ENCODE data around the gene KRT37.
"Not testable (repeated sequence)": the region's sequence is repeated elsewhere in the genome, so short reads cannot be mapped to it uniquely, and the experiment has no call there.

KRT37 gene

GRCh38 chr17:41392278-41392677 lies 32.1 kb downstream of the KRT37 start:
- no peak overlapping the region for H3K4me3 ChIP-seq (ENCODE audit: low read depth, low read length)
- TF ChIP-seq CTCF (IDR thresholded peaks at IDR 0.05; ENCODE audit: low read depth, low read length), result no peak

- TF ChIP-seq CTCF (IDR thresholded peaks at IDR 0.05; ENCODE audit: low read depth, low read length), result no peak
- H3K4me3 ChIP-seq (ENCODE audit: low read depth, low read length), result no peak overlapping the region
Measured at GRCh38 chr17:41391535-41391934, 32.9 kb downstream of the KRT37 start.

GRCh38 chr17:41390411-41390938 lies 33.9 kb downstream of the KRT37 start:
- no peak for TF ChIP-seq CTCF (IDR thresholded peaks at IDR 0.05; ENCODE audit: low read depth, low read length)
- no peak overlapping the region for H3K4me3 ChIP-seq (ENCODE audit: low read depth, low read length)

- no peak for TF ChIP-seq CTCF (IDR thresholded peaks at IDR 0.05; ENCODE audit: low read depth, low read length)
- no peak overlapping the region for H3K4me3 ChIP-seq (ENCODE audit: low read depth, low read length)
Measured at GRCh38 chr17:41387670-41388069, 36.7 kb downstream of the KRT37 start.

- no peak for TF ChIP-seq CTCF (IDR thresholded peaks at IDR 0.05; ENCODE audit: low read depth, low read length)
Measured at GRCh38 chr17:41386227-41386626, 38.2 kb downstream of the KRT37 start.

GRCh38 chr17:41383690-41384089 lies 40.7 kb downstream of the KRT37 start:
- no peak for TF ChIP-seq CTCF (IDR thresholded peaks at IDR 0.05; ENCODE audit: low read depth, low read length)
- no peak overlapping the region for H3K4me3 ChIP-seq (ENCODE audit: low read depth, low read length)

More at GRCh38 chr17:41386227-41386626, 38.2 kb downstream of the KRT37 start:
- H3K4me3 ChIP-seq (ENCODE audit: low read depth, low read length), result no peak overlapping the region

- no peak for TF ChIP-seq CTCF (IDR thresholded peaks at IDR 0.05; ENCODE audit: low read depth, low read length)
- H3K4me3 ChIP-seq (ENCODE audit: low read depth, low read length), result no peak overlapping the region
Measured at GRCh38 chr17:41382394-41382793, 42.0 kb downstream of the KRT37 start.

- not testable (repeated sequence) for H3K4me3 ChIP-seq (ENCODE audit: low read depth, low read length)
Measured at GRCh38 chr17:41381943-41382342, 42.4 kb downstream of the KRT37 start, which contains the start of gene KRT34. TSS of gene KRT34 (minus strand) at chr17:41382306. CDS start at chr17:41382246, 60 bp downstream.

GRCh38 chr17:41380091-41380490 lies 44.3 kb downstream of the KRT37 start:
- H3K4me3 ChIP-seq (ENCODE audit: low read depth, low read length), result not testable (repeated sequence)
